Measurements from ENCODE around the gene CAPN15.

The CAPN15 gene

DNA sequence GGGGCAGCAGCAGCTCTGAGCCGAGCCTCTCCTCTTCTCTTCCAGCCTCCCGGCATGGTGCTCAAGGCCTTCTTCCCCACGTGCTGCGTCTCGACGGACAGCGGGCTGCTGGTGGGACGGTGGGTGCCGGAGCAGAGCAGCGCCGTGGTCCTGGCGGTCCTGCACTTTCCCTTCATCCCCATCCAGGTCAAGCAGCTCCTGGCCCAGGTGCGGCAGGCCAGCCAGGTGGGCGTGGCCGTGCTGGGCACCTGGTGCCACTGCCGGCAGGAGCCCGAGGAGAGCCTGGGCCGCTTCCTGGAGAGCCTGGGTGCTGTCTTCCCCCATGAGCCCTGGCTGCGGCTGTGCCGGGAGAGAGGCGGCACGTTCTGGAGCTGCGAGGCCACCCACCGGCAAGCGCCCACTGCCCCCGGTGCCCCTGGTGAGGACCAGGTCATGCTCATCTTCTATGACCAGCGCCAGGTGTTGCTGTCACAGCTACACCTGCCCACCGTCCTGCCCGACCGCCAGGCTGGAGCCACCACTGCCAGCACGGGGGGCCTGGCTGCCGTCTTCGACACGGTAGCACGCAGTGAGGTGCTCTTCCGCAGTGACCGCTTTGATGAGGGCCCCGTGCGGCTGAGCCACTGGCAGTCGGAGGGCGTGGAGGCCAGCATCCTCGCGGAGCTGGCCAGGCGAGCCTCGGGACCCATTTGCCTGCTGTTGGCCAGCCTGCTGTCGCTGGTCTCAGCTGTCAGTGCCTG lies 46.7 kb downstream of the CAPN15 start:
- no peak overlapping the region for H3K4me3 ChIP-seq (ENCODE audit: low read depth, low read length)
- TF ChIP-seq, protein P1, sequence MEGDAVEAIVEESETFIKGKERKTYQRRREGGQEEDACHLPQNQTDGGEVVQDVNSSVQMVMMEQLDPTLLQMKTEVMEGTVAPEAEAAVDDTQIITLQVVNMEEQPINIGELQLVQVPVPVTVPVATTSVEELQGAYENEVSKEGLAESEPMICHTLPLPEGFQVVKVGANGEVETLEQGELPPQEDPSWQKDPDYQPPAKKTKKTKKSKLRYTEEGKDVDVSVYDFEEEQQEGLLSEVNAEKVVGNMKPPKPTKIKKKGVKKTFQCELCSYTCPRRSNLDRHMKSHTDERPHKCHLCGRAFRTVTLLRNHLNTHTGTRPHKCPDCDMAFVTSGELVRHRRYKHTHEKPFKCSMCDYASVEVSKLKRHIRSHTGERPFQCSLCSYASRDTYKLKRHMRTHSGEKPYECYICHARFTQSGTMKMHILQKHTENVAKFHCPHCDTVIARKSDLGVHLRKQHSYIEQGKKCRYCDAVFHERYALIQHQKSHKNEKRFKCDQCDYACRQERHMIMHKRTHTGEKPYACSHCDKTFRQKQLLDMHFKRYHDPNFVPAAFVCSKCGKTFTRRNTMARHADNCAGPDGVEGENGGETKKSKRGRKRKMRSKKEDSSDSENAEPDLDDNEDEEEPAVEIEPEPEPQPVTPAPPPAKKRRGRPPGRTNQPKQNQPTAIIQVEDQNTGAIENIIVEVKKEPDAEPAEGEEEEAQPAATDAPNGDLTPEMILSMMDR (IDR thresholded peaks at IDR 0.05; ENCODE audit: borderline replicate concordance, insufficient read depth, low read depth, low read length) = no peak

DNA sequence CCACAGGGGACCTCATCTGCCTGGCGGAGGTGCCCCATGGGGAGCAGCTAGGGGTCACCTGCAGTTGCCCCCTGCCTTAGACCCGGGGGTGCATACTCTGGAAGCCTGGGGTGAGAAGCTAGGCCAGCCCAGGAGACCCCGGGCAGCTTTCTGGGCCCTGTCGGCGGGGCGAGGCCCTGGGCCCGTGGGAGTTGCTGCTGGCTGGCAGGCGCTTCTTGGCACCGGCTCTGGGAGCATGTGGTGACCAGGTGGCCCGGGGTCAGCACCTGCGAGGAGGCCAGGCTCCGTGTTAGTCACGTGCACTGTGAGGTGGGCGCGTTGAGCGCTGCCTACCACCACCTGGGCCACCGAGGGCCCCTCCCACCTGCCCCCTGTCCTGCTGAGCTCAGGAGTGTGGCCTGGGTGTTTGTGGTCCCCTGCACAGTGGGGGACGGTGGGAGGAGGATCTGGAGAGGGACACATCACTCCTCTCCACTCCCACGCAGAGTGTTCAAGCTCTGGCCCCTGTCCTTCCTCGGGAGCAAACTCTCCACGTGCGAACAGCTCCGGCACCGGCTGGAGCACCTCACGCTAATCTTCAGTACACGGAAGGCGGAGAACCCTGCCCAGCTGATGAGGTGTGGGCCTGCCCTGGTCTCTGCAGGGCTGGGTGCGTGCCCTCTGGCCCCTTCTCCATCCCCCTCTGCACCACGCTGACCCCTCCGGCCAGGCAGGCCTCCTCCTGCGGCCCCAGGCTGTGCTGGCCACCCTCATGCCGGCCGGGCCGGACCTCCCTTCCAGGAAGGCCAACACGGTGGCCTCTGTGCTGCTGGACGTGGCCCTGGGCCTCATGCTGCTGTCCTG lies 48.1 kb downstream of the CAPN15 start:
- no peak overlapping the region for H3K4me3 ChIP-seq (ENCODE audit: low read depth, low read length)
- TF ChIP-seq, protein P1 (IDR thresholded peaks at IDR 0.05; ENCODE audit: borderline replicate concordance, insufficient read depth, low read depth, low read length) = no peak

DNA sequence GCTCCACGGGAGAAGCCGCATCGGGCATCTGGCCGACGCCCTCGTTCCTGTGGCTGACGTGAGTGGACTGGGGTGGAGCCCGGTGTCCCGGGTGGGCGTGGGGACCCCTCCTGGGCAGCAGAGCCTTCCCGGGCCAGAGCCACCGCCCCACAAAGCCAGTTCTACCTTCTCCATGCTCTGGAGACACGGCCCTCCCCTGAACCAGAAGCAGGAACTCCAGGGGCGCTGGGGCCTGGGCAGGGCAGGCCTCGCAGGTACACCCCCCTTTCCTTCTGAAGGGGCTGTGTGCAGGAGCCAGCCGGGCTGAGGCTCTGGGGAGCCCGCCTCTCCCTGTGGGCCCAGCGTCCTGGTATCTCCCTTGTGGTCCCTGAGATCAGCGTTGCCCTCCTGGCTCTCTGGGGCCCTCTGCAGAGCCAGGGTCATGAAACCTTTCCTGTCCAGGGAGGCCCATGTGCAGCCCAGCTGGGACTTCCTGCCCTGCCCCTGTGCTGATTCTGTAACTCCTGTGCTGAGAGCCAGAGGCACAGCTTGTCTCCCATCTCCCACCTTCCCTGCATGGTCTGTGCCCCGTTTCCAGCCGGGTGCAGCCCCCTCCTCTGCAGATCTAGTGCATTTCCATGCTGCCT lies 48.8 kb downstream of the CAPN15 start:
- TF ChIP-seq, protein P1 (IDR thresholded peaks at IDR 0.05; ENCODE audit: borderline replicate concordance, insufficient read depth, low read depth, low read length) = no peak
- H3K4me3 ChIP-seq (ENCODE audit: low read depth, low read length) = no peak overlapping the region

DNA sequence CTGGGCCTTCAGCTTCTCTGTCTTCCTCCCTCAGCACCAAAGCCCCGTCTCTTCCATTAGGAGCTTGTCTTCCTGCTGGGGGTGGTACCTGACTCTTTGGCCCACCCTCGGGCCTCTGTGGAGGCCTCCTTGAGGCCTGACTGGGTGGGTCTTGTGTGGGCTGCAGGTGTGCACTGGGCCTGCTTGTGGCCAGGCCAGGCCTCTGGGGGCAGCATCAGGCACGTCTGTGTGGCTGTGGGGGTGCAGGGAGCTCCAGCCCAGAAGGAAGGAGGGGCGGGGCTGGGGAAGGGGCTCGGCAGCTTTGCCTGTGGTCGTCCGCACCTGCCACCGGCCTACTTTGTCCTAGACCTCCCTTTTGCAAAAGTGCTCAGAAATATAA lies 49.3 kb downstream of the CAPN15 start:
- TF ChIP-seq, protein P1 (IDR thresholded peaks at IDR 0.05; ENCODE audit: borderline replicate concordance, insufficient read depth, low read depth, low read length) = no peak
- H3K4me3 ChIP-seq (ENCODE audit: low read depth, low read length) = no peak overlapping the region

DNA sequence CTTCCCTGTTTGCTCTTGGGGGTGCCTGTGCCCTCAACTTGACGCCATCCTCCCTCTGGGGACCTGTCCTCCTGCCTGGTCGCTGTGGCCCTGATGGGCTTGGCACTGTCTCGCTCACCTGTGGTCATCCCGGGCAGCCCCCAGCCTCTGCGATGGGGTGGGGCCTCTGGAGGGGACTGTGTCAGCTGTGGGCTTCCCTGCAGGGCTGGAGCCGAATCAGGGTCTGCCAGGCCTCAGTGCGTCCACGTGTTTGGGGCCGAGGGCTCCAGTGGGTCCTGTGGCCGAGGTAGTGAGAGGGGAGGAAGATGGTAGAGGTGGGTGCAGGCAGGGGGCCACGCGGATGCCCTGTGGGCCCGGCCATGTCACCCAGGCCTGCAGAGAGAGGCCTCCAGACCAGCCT lies 50.3 kb downstream of the CAPN15 start:
- no peak overlapping the region for H3K4me3 ChIP-seq (ENCODE audit: low read depth, low read length)
- TF ChIP-seq, protein P1 (IDR thresholded peaks at IDR 0.05; ENCODE audit: borderline replicate concordance, insufficient read depth, low read depth, low read length) = no peak

DNA sequence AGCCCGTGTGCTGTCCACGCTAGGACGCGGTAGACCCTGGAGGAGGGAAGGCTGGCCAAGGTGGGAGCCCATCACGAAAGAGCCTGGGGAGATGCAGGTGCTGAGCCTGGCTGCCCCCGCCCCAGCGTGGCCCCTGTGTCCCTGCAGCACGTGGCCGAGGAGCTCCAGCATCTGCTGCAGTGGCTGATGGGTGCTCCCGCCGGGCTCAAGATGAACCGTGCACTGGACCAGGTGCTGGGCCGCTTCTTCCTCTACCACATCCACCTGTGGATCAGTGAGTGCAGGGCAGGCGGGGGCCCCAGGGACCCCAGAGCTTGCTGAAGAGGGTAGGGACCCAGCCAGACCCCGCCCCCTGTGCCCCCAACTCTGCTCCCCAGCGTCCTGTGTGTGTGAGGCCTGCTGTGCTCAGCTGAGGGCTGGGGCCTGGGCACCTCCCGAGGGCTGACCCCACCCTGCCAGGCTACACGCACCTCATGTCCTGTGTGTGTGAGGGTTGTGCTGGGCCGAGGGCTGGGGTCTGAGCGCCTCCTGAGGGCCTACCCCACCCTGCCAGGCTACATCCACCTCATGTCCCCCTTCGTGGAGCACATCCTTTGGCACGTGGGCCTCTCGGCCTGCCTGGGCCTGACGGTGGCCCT lies 50.8 kb downstream of the CAPN15 start:
- TF ChIP-seq, protein P1 (IDR thresholded peaks at IDR 0.05; ENCODE audit: borderline replicate concordance, insufficient read depth, low read depth, low read length) = no peak
- no peak overlapping the region for H3K4me3 ChIP-seq (ENCODE audit: low read depth, low read length)
